Vagina (tissue), 2 donors: ENCODE data around the gene PTBP1.

Experiments used
- CTCF ChIP-seq, 3 experiments: fragments of 450-650 bp in 2 of 3; fragments of 200-600 bp in 1 of 3; sonication (generic) in 1 of 3; IDR thresholded peaks; one replicate each; pipeline ENCODE4 v1.5.1; 2017 to 2019; ENCODE audit warnings: antibody characterized with exemption in 3 of 3, mild to moderate bottlenecking in 2 of 3, moderate library complexity in 2 of 3
- POLR2A ChIP-seq, 2 donors: fragments of 450-650 bp; IDR thresholded peaks; one replicate each; pipeline ENCODE4 v1.6.1; 2017; ENCODE audit warnings: antibody characterized with exemption in 2 of 2, mild to moderate bottlenecking in 2 of 2, moderate library complexity in 2 of 2
- POLR2AphosphoS5 ChIP-seq, 2 donors: sonication (generic); formaldehyde crosslinking; IDR thresholded peaks; one replicate each; pipeline ENCODE4 v1.9.0; 2017; ENCODE audit warnings: antibody characterized with exemption in 2 of 2, mild to moderate bottlenecking in 2 of 2, low read depth in 1 of 2; ENCODE audit not compliant: insufficient read depth in 1 of 2

DNA sequence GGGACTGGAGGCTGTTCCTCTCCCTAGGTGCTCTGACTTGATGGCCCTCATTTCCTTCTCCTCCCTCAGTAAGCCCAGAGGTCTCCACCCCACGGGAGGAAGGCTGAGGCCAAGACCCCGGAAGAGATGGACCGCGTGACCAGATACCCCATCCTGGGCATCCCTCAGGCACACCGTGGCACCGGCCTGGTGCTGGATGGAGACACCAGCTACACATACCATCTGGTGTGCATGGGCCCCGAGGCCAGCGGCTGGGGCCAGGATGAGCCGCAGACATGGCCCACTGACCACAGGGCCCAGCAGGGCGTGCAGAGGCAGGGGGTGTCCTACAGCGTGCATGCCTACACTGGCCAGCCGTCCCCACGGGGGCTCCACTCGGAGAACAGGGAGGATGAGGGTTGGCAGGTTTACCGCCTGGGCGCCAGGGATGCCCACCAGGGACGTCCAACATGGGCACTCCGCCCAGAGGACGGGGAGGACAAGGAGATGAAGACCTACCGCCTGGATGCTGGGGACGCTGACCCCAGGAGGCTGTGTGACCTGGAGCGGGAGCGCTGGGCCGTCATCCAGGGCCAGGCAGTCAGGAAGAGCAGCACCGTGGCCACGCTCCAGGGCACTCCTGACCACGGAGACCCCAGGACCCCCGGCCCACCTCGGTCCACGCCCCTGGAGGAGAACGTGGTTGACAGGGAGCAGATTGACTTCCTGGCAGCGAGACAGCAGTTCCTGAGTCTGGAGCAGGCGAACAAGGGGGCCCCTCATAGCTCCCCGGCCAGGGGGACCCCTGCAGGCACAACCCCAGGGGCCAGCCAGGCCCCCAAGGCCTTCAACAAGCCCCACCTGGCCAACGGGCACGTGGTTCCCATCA is 40.2 kb upstream of the PTBP1 start:
- no peak for TF ChIP-seq CTCF (IDR thresholded peaks at IDR 0.05)
- no peak for TF ChIP-seq POLR2A (IDR thresholded peaks at IDR 0.05)
- TF ChIP-seq POLR2AphosphoS5 (IDR thresholded peaks at IDR 0.05; ENCODE audit: insufficient read depth in 1 of 2, low read depth in 1 of 2) = no peak
